ENCODE measurements around the gene PHIP. TPM values are rescaled to one million over a fixed set of nuclear protein-coding genes. Genes with fewer than 3 reads are reported as not detected.
"Not testable (repeated sequence)": the region's sequence is repeated elsewhere in the genome, so short reads cannot be mapped to it uniquely, and the experiment has no call there.

The PHIP gene
- total and polyA plus RNA-seq, 2 donors (not counting 3 experiments of a cell fraction or from before 2014, with no cell fraction given): 3.5 to 28.4 TPM

- FAIRE-seq: no peak
- Histone ChIP-seq H3K27ac (ENCODE audit: insufficient read depth, low read depth, low read length) (no peak overlapping the region), H3K9ac (replicated peaks; ENCODE audit: extremely low read depth, insufficient read depth, low read length) (no peak overlapping the region), H3K27me3 (ENCODE audit: control insufficient read depth in 2 of 2, insufficient read depth in 2 of 2, low read length in 2 of 2) (no peaks in the 10 kb centered on the region), H3K9me1 (replicated peaks; ENCODE audit: control insufficient read depth, extremely low read depth, insufficient read depth, low read length) (no peaks in the 10 kb centered on the region), H3K4me3 (replicated peaks in 1 of 3; ENCODE audit: insufficient read depth in 1 of 3, low read depth in 1 of 3, low read length in 3 of 3) (no peak overlapping the region), H3K79me2 (ENCODE audit: control insufficient read depth, insufficient read depth, low read length) (no peaks in the 10 kb centered on the region), H3K9me3 (replicated peaks; ENCODE audit: control insufficient read depth, insufficient read depth, low read length) (no peaks in the 10 kb centered on the region), H4K20me1 (replicated peaks; ENCODE audit: control insufficient read depth, extremely low read depth, insufficient read depth, low read length) (no peaks in the 10 kb centered on the region), H3K4me2 (ENCODE audit: insufficient read depth, low read length) (no peak overlapping the region), H3K4me1 (ENCODE audit: control insufficient read depth, extremely low read depth, insufficient read depth, low read length) (no peaks in the 10 kb centered on the region), H3K36me3 (ENCODE audit: control insufficient read depth in 2 of 2, extremely low read depth in 1 of 2, insufficient read depth in 2 of 2, low read length in 2 of 2) (peaks cover 0 to 3% of the 10 kb centered on the region in 2 experiments), H2AFZ (ENCODE audit: low read depth, low read length) (no peak overlapping the region)
- no TSS peak for BruUV-seq (replicated peaks)
- no peak for DNase-seq (ENCODE audit: low read depth, low spot score)
- POLR2A ChIA-PET: no interaction called here
- intact Hi-C loops (cut with micrococcal nuclease): no loop called here
- CTCF ChIA-PET: interaction anchor here (1.2 to 1.5 kb wide), 2 partner anchors 10 to 31 kb away, joined by 4 read pairs; no protein-coding TSS in a partner anchor
- TF ChIP-seq EZH2 (IDR thresholded peaks at IDR 0.05; ENCODE audit: borderline replicate concordance, low read depth, low read length, severe bottlenecking) (no peak), POLR2AphosphoS5 (IDR thresholded peaks at IDR 0.05; ENCODE audit: insufficient read depth, low read depth, low read length) (no peak), POLR2A (IDR thresholded peaks at IDR 0.05; ENCODE audit: low read depth, low read length) (no peak)
- TF ChIP-seq, protein P1, sequence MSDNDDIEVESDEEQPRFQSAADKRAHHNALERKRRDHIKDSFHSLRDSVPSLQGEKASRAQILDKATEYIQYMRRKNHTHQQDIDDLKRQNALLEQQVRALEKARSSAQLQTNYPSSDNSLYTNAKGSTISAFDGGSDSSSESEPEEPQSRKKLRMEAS (IDR thresholded peaks at IDR 0.05; ENCODE audit: insufficient read depth, insufficient read length): no peak
- dilution Hi-C loops (cut with MboI; ENCODE audit: extremely low pct_ligation_motif_present, low sequenced_read_pairs): no loop called here
Measured at GRCh38 chr6:78935553-78935952, 142.5 kb downstream of the PHIP start.

DNA sequence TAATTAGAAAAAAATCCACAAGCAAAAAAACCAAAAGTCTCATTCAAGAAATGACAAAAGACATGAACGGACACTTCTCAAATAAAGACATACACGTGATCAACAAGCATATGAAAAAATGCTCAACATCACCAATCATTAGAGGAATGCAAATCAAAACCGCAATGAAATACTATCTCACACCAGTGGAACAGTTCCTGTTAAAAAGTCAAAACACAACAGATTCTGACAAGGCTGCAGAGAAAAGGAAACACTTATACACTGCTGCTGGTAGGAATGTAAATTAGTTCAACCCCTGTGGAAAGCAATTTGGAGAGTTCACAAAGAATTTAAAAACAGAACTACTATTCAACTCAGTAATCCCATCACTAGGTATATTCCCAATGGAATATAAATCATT lies 152.7 kb downstream of the PHIP start:
- Histone ChIP-seq H3K27me3 (ENCODE audit: control insufficient read depth in 2 of 2, insufficient read depth in 2 of 2, low read length in 2 of 2) (no peaks in the 10 kb centered on the region), H3K9me1 (replicated peaks; ENCODE audit: control insufficient read depth, extremely low read depth, insufficient read depth, low read length) (no peaks in the 10 kb centered on the region), H3K9ac (replicated peaks; ENCODE audit: extremely low read depth, insufficient read depth, low read length) (no peak overlapping the region), H3K4me1 (ENCODE audit: control insufficient read depth, extremely low read depth, insufficient read depth, low read length) (no peaks in the 10 kb centered on the region), H3K79me2 (ENCODE audit: control insufficient read depth, insufficient read depth, low read length) (no peaks in the 10 kb centered on the region), H2AFZ (ENCODE audit: low read depth, low read length) (no peak overlapping the region), H3K36me3 (ENCODE audit: control insufficient read depth in 2 of 2, extremely low read depth in 1 of 2, insufficient read depth in 2 of 2, low read length in 2 of 2) (no peaks in the 10 kb centered on the region), H3K4me2 (ENCODE audit: insufficient read depth, low read length) (no peak overlapping the region), H4K20me1 (replicated peaks; ENCODE audit: control insufficient read depth, extremely low read depth, insufficient read depth, low read length) (no peaks in the 10 kb centered on the region), H3K9me3 (replicated peaks; ENCODE audit: control insufficient read depth, insufficient read depth, low read length) (no peaks in the 10 kb centered on the region), H3K4me3 (replicated peaks in 1 of 3; ENCODE audit: insufficient read depth in 1 of 3, low read depth in 1 of 3, low read length in 3 of 3) (no peak overlapping the region), H3K27ac (ENCODE audit: insufficient read depth, low read depth, low read length) (no peak overlapping the region)
- DNase-seq (ENCODE audit: low read depth, low spot score): no peak
- intact Hi-C loops (cut with micrococcal nuclease) (no loop called here), dilution Hi-C loops (cut with MboI; ENCODE audit: extremely low pct_ligation_motif_present, low sequenced_read_pairs) (no loop called here)
- no peak for TF ChIP-seq FOS (IDR thresholded peaks at IDR 0.05; ENCODE audit: borderline replicate concordance, insufficient read depth, low read length)
- no peak for TF ChIP-seq EZH2 (IDR thresholded peaks at IDR 0.05; ENCODE audit: borderline replicate concordance, low read depth, low read length, severe bottlenecking)
- no peak for TF ChIP-seq GATA2 (IDR thresholded peaks at IDR 0.05; ENCODE audit: insufficient read depth, insufficient read length, low read depth, low read length)
- TF ChIP-seq JUN (IDR thresholded peaks at IDR 0.05; ENCODE audit: borderline replicate concordance, insufficient read depth, insufficient read length, low read depth): no peak
- TF ChIP-seq, protein P1 (IDR thresholded peaks at IDR 0.05; ENCODE audit: insufficient read depth, insufficient read length): no peak
- TF ChIP-seq POLR2A (IDR thresholded peaks at IDR 0.05; ENCODE audit: low read depth, low read length): no peak
- no peak for TF ChIP-seq CTCF (IDR thresholded peaks at IDR 0.05; ENCODE audit: extremely low read depth in 1 of 2, insufficient read depth in 1 of 2, low read depth in 1 of 2, low read length in 2 of 2)
- ChIA-PET POLR2A (no interaction called here), CTCF (no interaction called here)
- no peak for FAIRE-seq
- BruUV-seq (replicated peaks): no TSS peak

DNA sequence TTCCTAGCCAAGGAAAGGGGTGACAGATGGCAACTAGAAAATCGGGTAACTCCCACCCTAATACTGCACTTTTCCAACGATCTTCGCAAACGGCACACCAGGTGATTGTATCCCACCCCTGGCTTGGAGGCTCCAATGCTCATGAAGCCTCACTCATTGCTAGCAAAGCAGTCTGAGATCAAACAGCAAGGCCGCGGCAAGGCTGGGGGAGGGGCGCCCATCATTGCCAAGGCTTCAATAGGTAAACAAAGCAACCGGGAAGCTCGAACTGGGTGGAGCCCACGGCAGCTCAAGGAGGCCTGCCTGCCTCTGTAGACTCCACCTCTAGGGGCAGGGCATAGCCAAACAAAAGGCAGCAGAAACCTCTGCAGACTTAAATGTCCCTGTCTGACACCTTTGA lies 156.9 kb downstream of the PHIP start:
- CTCF ChIA-PET; H3K9ac ChIP-seq (replicated peaks; ENCODE audit: extremely low read depth, insufficient read depth, low read length); dilution Hi-C loops (cut with MboI; ENCODE audit: extremely low pct_ligation_motif_present, low sequenced_read_pairs); H2AFZ ChIP-seq (ENCODE audit: low read depth, low read length); H3K4me1 ChIP-seq (ENCODE audit: control insufficient read depth, extremely low read depth, insufficient read depth, low read length); H3K9me3 ChIP-seq (replicated peaks; ENCODE audit: control insufficient read depth, insufficient read depth, low read length); DNase-seq (ENCODE audit: low read depth, low spot score); BruUV-seq (replicated peaks); H4K20me1 ChIP-seq (replicated peaks; ENCODE audit: control insufficient read depth, extremely low read depth, insufficient read depth, low read length); H3K4me3 ChIP-seq (replicated peaks in 1 of 3; ENCODE audit: insufficient read depth in 1 of 3, low read depth in 1 of 3, low read length in 3 of 3); intact Hi-C loops (cut with micrococcal nuclease); H3K27me3 ChIP-seq (ENCODE audit: control insufficient read depth in 2 of 2, insufficient read depth in 2 of 2, low read length in 2 of 2); H3K79me2 ChIP-seq (ENCODE audit: control insufficient read depth, insufficient read depth, low read length); H3K27ac ChIP-seq (ENCODE audit: insufficient read depth, low read depth, low read length); POLR2A ChIA-PET; H3K4me2 ChIP-seq (ENCODE audit: insufficient read depth, low read length); FAIRE-seq; H3K9me1 ChIP-seq (replicated peaks; ENCODE audit: control insufficient read depth, extremely low read depth, insufficient read depth, low read length); H3K36me3 ChIP-seq (ENCODE audit: control insufficient read depth in 2 of 2, extremely low read depth in 1 of 2, insufficient read depth in 2 of 2, low read length in 2 of 2): not testable (repeated sequence)

All from endothelial cell of umbilical vein (primary cell).